Mesendoderm (in vitro differentiated cells): ENCODE data around the gene KDM6A.

Source experiments
- DNase-seq: peaks from one replicate; pipeline ENCODE4 v3.0.0; 2013
- H2AK5ac ChIP-seq: 2 replicates; pipeline ENCODE4 v1.6.1; 2013; ENCODE audit warnings: low read length, inconsistent platforms
- H2BK120ac ChIP-seq: 2 replicates; pipeline ENCODE4 v1.6.1; 2013; ENCODE audit warnings: low read depth, mild to moderate bottlenecking, low read length, moderate library complexity, mixed read lengths
- H2BK15ac ChIP-seq: replicated peaks from 2 replicates; pipeline ENCODE4 v1.6.1; 2013; ENCODE audit warnings: low read depth, mild to moderate bottlenecking, moderate library complexity
- H2BK5ac ChIP-seq: 2 replicates; pipeline ENCODE4 v1.6.1; 2013; ENCODE audit warnings: low read length, inconsistent platforms
- H3K18ac ChIP-seq: 2 replicates; pipeline ENCODE4 v1.6.1; 2013; ENCODE audit warnings: mild to moderate bottlenecking, low read length, mixed read lengths
- H3K23ac ChIP-seq: one replicate; pipeline ENCODE4 v1.6.1; 2013; ENCODE audit warnings: low read length
- H3K27ac ChIP-seq: 2 replicates; pipeline ENCODE4 v1.5.1; 2013; ENCODE audit warnings: low read depth, mild to moderate bottlenecking, inconsistent platforms, low read length, moderate library complexity
- H3K27me3 ChIP-seq: 2 replicates; pipeline ENCODE4 v1.6.1; 2013; ENCODE audit warnings: low read length, control low read depth, mild to moderate bottlenecking, inconsistent platforms; ENCODE audit not compliant: insufficient read depth, poor library complexity
- H3K36me3 ChIP-seq: 2 replicates; pipeline ENCODE4 v1.6.1; 2013; ENCODE audit warnings: low read length, inconsistent platforms; ENCODE audit not compliant: control insufficient read depth, insufficient read depth
- H3K4ac ChIP-seq: one replicate; pipeline ENCODE4 v1.6.1; 2013; ENCODE audit warnings: low read depth, mild to moderate bottlenecking, low read length, moderate library complexity
- H3K4me1 ChIP-seq: 2 replicates; pipeline ENCODE4 v1.6.1; 2013; ENCODE audit warnings: low read depth, low read length, inconsistent platforms; ENCODE audit not compliant: control insufficient read depth
- H3K4me2 ChIP-seq: 2 replicates; pipeline ENCODE4 v1.6.1; 2013; ENCODE audit warnings: low read length
- H3K4me3 ChIP-seq: 2 replicates; pipeline ENCODE4 v1.5.1; 2013; ENCODE audit warnings: mild to moderate bottlenecking, low read length
- H3K56ac ChIP-seq: one replicate; pipeline ENCODE4 v1.6.1; 2013; ENCODE audit warnings: low read length
- H3K79me1 ChIP-seq: 2 replicates; pipeline ENCODE4 v1.6.1; 2013; ENCODE audit warnings: low read length, inconsistent platforms
- H3K79me2 ChIP-seq: 2 replicates; pipeline ENCODE4 v1.6.1; 2013; ENCODE audit warnings: mild to moderate bottlenecking, low read length; ENCODE audit not compliant: control insufficient read depth, insufficient read depth
- H3K9ac ChIP-seq: 2 replicates; pipeline ENCODE4 v1.6.1; 2013; ENCODE audit warnings: low read length, inconsistent platforms
- H4K5ac ChIP-seq: one replicate; pipeline ENCODE4 v1.6.1; 2013; ENCODE audit warnings: low read length
- H4K8ac ChIP-seq: one replicate; pipeline ENCODE4 v1.6.1; 2013; ENCODE audit warnings: low read depth, mild to moderate bottlenecking, control low read depth, low read length, moderate library complexity
- WGBS: extraction: QIAGEN DNeasy Blood & Tissue Kit; methylation state at CpG from one replicate; pipeline ENCODE4 v1.1.7; 2013; ENCODE audit warnings: low lambda C conversion rate, missing lambda C conversion rate; ENCODE audit not compliant: insufficient coverage; ENCODE audit errors: extremely low coverage; 5-methylcytosine and 5-hydroxymethylcytosine counted together

Gene KDM6A

DNA sequence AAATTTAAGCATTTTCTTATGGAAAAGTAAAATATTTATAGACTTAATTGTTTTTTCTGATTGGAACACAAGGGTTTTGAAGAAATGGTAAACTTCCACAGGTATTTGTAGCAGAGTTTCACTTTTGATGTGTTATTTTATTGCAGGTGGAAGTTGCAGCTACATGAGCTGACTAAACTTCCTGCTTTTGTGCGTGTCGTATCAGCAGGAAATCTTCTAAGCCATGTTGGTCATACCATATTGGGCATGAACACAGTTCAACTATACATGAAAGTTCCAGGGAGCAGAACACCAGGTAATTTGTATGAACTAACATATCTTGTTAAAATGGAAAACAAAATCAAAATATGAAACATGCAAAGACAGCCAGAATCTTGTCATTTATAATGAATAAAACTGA is 210.3 kb downstream of the KDM6A start:
- H3K27me3 ChIP-seq, result no peaks in the 10 kb centered on the region
- no peak overlapping the region for H3K18ac ChIP-seq
- no peaks in the 10 kb centered on the region for H3K79me2 ChIP-seq
- H3K56ac ChIP-seq, result no peak overlapping the region
- H3K4ac ChIP-seq, result no peak overlapping the region
- no peak overlapping the region for H3K27ac ChIP-seq
- no peak overlapping the region for H2BK120ac ChIP-seq
- H4K8ac ChIP-seq, result no peak overlapping the region
- no peak for DNase-seq
- no peak overlapping the region for H3K9ac ChIP-seq
- no peak overlapping the region for H4K5ac ChIP-seq
- H3K4me1 ChIP-seq, result no peaks in the 10 kb centered on the region
- H3K4me2 ChIP-seq, result no peak overlapping the region
- no peak overlapping the region for H2AK5ac ChIP-seq
- H3K36me3 ChIP-seq, result no peaks in the 10 kb centered on the region
- no peak overlapping the region for H3K4me3 ChIP-seq
- no peak overlapping the region for H2BK15ac ChIP-seq
- no peaks in the 10 kb centered on the region for H3K79me1 ChIP-seq
- no peak overlapping the region for H2BK5ac ChIP-seq
- H3K23ac ChIP-seq, result no peak overlapping the region
- no CpG with 5 or more reads among the region's 2 CpGs for WGBS

DNA sequence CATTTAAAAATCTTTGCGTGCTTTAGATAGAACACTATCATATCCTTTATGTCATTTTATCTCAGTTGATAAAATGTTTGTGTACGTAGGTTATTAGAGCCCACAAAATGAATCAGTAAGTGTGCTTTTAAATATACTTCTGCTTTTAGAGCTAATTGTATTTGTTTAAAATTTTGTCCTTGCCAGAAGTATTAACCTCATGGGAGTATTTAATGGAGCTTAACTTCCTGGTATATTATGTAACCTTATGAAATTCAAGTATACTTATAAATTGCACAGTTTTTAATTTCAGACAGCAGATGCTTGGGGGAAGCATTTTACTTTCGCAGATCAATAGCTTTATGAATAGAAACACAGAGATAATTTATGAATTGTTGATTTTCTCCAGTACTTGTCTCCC is 237.5 kb downstream of the KDM6A start:
- H3K36me3 ChIP-seq, result peaks cover 2% of the 10 kb centered on the region

DNA sequence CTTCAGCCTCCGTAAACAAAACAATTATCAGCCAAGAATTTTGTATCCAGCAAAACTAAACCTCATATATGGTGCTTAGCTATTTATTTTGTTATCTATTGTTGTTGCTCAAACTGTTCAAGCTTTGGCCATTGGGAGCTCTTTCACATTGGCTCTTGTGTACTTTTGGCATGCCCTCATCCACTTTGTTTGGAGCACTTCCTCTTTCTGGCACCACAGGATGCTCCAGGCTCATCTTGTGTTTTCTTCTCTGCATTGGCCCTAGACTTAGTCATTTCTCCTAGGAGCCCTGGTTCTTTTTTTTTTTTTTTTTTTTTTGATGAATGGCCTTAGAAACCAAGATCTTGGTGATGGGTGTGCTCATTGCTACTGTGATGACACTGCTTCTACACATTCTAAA is 253.2 kb downstream of the KDM6A start:
- no peak for DNase-seq
- WGBS, result no CpG with 5 or more reads among the region's 1 CpG
- no peak overlapping the region for H3K9ac ChIP-seq
- no peak overlapping the region for H3K4me2 ChIP-seq
- H3K27ac ChIP-seq, result no peak overlapping the region
- H2BK5ac ChIP-seq, result no peak overlapping the region
- H3K18ac ChIP-seq, result no peak overlapping the region
- H4K5ac ChIP-seq, result no peak overlapping the region
- H3K79me2 ChIP-seq, result no peaks in the 10 kb centered on the region
- H3K4me1 ChIP-seq, result no peaks in the 10 kb centered on the region
- H2BK120ac ChIP-seq, result no peak overlapping the region
- H3K27me3 ChIP-seq, result no peaks in the 10 kb centered on the region
- no peak overlapping the region for H3K4ac ChIP-seq
- no peak overlapping the region for H3K4me3 ChIP-seq
- H3K56ac ChIP-seq, result no peak overlapping the region
- H3K79me1 ChIP-seq, result no peaks in the 10 kb centered on the region
- no peak overlapping the region for H2BK15ac ChIP-seq
- H3K23ac ChIP-seq, result no peak overlapping the region
- H2AK5ac ChIP-seq, result no peak overlapping the region
- no peaks in the 10 kb centered on the region for H3K36me3 ChIP-seq
- H4K8ac ChIP-seq, result no peak overlapping the region

More for the DNA sequence above, 237.5 kb downstream of the KDM6A start:
- no peak overlapping the region for H2BK5ac ChIP-seq
- no peak overlapping the region for H3K4ac ChIP-seq
- H4K5ac ChIP-seq, result no peak overlapping the region
- WGBS, result no CpG with 5 or more reads among the region's 3 CpGs
- H3K79me1 ChIP-seq, result no peaks in the 10 kb centered on the region
- no peak overlapping the region for H3K4me3 ChIP-seq
- H3K79me2 ChIP-seq, result no peaks in the 10 kb centered on the region
- DNase-seq, result no peak
- H4K8ac ChIP-seq, result no peak overlapping the region
- H2BK15ac ChIP-seq, result no peak overlapping the region
- H3K18ac ChIP-seq, result no peak overlapping the region
- no peak overlapping the region for H3K23ac ChIP-seq
- H3K4me1 ChIP-seq, result no peaks in the 10 kb centered on the region
- H3K56ac ChIP-seq, result no peak overlapping the region
- H3K4me2 ChIP-seq, result no peak overlapping the region
- H3K27me3 ChIP-seq, result no peaks in the 10 kb centered on the region
- H2AK5ac ChIP-seq, result no peak overlapping the region
- no peak overlapping the region for H3K9ac ChIP-seq
- H2BK120ac ChIP-seq, result no peak overlapping the region
- no peak overlapping the region for H3K27ac ChIP-seq

DNA sequence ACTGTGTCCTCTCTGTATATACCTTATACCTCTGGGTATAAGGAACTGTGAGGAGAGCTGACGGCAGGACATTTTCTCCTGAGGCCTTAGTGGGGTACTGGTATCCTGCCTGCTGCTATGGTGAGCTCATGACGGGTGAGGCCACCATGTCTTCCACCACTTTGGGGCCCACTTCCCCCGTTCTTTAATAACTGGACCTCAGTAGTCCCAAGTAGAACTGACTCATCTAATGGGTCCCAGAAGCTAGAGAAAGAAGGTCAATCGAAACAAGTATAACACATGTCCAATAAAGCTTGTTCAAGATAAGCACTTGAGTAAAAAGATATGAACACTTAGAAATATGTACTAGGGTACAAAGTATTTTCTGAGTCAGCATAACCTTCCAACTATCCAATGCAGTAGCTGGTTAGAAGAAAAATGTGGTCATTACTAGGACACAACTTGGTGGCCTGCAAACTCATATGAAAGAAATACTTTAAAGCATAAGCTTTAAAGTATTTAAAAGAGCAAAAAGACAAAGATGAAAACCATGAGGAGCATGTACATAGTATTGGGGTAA is 256.0 kb downstream of the KDM6A start:
- H2BK120ac ChIP-seq, result no peak overlapping the region
- H3K4ac ChIP-seq, result no peak overlapping the region
- H3K4me3 ChIP-seq, result no peak overlapping the region
- WGBS, result no CpG with 5 or more reads among the region's 4 CpGs
- H3K27ac ChIP-seq, result no peak overlapping the region
- no peak overlapping the region for H4K8ac ChIP-seq
- H2BK5ac ChIP-seq, result no peak overlapping the region
- H3K18ac ChIP-seq, result no peak overlapping the region
- H3K79me2 ChIP-seq, result no peaks in the 10 kb centered on the region
- H3K79me1 ChIP-seq, result no peaks in the 10 kb centered on the region
- H4K5ac ChIP-seq, result no peak overlapping the region
- H2AK5ac ChIP-seq, result no peak overlapping the region
- no peaks in the 10 kb centered on the region for H3K4me1 ChIP-seq
- H3K36me3 ChIP-seq, result no peaks in the 10 kb centered on the region
- no peaks in the 10 kb centered on the region for H3K27me3 ChIP-seq
- no peak for DNase-seq
- no peak overlapping the region for H2BK15ac ChIP-seq
- H3K4me2 ChIP-seq, result no peak overlapping the region
- no peak overlapping the region for H3K56ac ChIP-seq
- H3K9ac ChIP-seq, result no peak overlapping the region
- H3K23ac ChIP-seq, result no peak overlapping the region

DNA sequence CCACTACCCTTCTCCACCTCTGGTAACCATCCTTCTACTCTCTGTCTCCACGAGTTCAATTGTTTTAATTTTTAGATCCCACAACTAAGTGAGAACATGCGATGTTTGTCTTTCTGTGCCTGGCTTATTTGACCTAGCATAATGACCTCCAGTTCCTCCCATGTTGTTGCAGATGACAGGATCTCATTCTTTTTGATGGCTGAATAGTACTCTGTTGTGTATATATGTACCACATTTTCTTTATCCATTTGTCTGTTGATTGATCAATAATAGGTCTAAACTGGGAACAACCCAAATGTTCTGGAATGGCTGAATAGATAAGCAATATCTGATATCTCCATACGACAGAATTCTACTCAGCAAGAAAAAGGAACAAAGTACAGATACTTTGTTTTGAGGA is 260.5 kb downstream of the KDM6A start:
- Histone ChIP-seq H3K18ac (no peak overlapping the region), H2BK15ac (no peak overlapping the region), H3K56ac (no peak overlapping the region), H3K4ac (no peak overlapping the region), H3K9ac (no peak overlapping the region), H3K4me3 (no peak overlapping the region), H3K4me1 (no peaks in the 10 kb centered on the region), H3K4me2 (no peak overlapping the region), H4K5ac (no peak overlapping the region), H2AK5ac (no peak overlapping the region), H2BK5ac (no peak overlapping the region), H3K36me3 (no peaks in the 10 kb centered on the region), H3K79me2 (no peaks in the 10 kb centered on the region), H3K27ac (no peak overlapping the region), H3K23ac (no peak overlapping the region), H2BK120ac (no peak overlapping the region), H3K27me3 (no peaks in the 10 kb centered on the region), H3K79me1 (no peaks in the 10 kb centered on the region), H4K8ac (no peak overlapping the region)
- WGBS, result no CpG with 5 or more reads among the region's 3 CpGs
- no peak for DNase-seq

DNA sequence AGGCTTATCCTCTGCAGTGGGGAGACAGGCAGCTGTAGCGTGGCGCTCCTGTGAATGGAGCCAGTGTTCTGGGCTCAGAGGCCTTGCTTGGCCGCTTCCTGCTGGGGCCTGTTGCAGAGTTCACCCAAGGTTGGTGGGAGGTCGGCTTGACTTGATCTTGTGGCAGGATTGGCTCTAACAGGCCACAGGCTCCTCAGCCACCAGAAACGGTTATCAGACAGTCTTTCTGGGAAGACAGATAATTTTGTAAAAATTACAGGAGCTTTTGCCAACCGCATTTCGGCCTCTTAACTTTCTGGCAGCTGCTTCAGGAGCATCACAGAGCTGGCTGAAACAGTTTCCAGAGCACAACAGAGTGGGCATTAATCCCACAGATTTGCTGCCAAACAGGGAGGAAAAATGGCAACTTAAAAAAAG is 261.3 kb downstream of the KDM6A start:
- Histone ChIP-seq H2AK5ac (no peak overlapping the region), H3K4ac (no peak overlapping the region), H2BK15ac (no peak overlapping the region), H3K27ac (no peak overlapping the region), H3K79me2 (no peaks in the 10 kb centered on the region), H3K4me1 (no peaks in the 10 kb centered on the region), H3K36me3 (no peaks in the 10 kb centered on the region), H3K9ac (no peak overlapping the region), H4K8ac (no peak overlapping the region), H3K56ac (no peak overlapping the region), H3K4me2 (no peak overlapping the region), H3K18ac (no peak overlapping the region), H2BK5ac (no peak overlapping the region), H2BK120ac (no peak overlapping the region), H3K79me1 (no peaks in the 10 kb centered on the region), H3K27me3 (no peaks in the 10 kb centered on the region), H4K5ac (no peak overlapping the region), H3K4me3 (no peak overlapping the region), H3K23ac (no peak overlapping the region)
- DNase-seq, result no peak
- no CpG with 5 or more reads among the region's 7 CpGs for WGBS
